Measurements from ENCODE around the gene LPP.

GRCh38 chr3:188595890-188596376 is 442.0 kb downstream of the LPP start:
- TF ChIP-seq E2F4 (CRISPR knock-in tag; IDR thresholded peaks at IDR 0.05; ENCODE audit: low read depth) (no peak), SRSF1 (IDR thresholded peaks at IDR 0.05; ENCODE audit: low read depth, low read length) (no peak), NFIC (IDR thresholded peaks at IDR 0.05) (no peak), TRIM24 (IDR thresholded peaks at IDR 0.05) (no peak), ATF2 (CRISPR knock-in tag; IDR thresholded peaks at IDR 0.05) (no peak)

Measured in K562 (cell line).